Measurements from ENCODE around the gene CUX1. TPM values are rescaled to one million over a fixed set of nuclear protein-coding genes. Genes with fewer than 3 reads are reported as not detected.
"Not testable (repeated sequence)": the region's sequence is repeated elsewhere in the genome, so short reads cannot be mapped to it uniquely, and the experiment has no call there.

The CUX1 gene
- total RNA-seq, 1 donor, result 99.1 TPM

DNA sequence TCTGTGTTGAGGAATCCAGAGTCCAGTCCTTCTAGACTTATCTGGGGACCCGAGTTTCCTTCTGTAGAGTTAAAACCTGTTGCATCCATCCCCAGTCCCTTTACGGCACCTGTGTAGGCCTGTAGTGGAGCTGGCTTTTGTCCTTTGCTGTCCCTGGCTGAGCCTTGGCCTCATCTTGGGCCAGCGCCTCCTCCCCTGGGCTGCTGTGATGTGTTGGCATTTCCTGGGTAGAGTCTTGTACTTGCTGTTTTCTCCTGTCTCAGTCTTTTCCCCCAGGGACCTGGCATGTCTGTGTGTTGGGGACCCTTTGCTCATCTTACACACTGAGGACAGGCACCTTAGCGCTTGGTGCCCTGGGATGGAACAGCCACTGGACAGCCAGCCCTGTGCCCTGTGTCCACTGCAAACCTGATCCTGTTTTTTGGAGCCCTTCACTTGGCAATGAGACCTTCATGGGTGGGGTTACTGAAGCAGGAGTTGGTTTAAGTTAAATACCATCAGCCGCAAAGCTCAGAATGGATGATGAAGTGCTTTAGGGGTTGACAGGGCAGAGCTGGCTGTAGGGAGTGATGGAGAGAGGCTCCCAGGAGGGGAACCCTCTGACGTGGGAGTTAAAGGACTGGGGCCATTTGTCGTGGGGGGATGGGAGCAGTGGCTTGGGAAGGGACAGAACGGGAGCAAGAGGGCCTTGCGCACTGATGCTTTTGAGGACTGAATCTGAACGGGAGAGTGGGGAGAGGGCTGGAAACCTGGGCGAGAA, 50.9 kb downstream of the CUX1 start:
- DNase-seq (ENCODE audit: low read depth in 2 of 3, low spot score in 2 of 3), result no peak

DNA sequence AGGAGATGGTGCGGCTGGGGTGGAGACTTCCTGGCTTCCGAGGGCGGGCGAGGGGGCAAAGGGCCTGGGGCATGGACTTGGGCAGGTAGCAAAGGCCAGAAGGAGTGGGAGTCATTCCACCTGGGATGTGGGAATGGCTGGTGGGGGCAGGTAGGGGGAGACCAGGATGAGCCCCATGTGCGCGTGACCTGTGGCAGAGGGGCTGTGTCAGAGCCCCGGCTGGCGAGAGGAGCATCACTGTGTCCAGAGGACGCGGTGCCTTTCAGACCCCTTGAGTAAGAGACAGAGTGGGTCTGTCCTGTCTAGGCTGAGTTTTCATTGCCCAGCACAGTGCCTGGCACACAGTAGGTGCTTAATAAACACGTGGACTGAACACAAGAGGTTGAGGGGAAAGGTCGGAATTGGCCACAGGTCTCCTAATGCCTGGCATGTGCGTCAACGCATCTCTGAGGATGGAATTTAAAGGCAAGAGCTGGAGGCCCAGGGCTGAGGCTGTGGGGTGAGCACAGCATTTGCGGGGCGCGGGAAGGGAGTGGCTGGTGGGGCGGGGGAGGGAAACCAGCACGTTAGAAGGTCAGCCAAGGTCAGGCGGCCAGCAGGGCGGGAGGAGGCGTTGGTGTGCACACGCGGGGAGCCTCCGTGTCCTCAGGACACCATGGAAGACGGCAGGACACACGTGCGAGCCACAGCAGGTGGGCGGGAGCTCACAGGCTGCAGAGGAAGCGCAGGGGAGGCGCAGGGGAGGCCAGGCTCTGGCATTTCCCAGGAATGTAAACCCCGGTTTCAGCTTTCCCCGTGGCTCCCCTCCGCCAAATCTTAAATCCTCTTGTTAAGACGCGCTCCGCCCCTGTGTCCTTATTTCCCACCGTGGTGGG, 51.8 kb downstream of the CUX1 start:
- DNase-seq (ENCODE audit: low read depth in 2 of 3, low spot score in 2 of 3), result no peak

DNA sequence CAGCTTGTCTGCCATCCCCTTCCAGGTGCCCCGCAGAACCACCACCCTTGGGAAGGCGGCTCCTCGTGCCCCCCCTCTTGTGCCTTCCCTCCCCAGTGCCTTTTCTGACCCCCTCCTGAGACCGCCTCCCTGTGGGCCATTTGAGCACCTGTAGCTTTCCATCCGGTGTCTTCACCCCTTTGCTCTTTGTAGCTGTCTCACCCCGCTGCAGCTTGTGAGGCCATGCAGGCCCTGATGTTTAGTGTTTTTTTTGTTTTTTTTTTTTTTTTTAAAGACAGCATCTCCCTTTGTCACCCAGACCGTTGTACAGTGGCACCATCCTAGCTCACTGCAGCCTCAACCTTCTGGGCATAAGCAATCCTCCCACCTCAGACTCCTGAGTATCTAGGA, 52.5 kb downstream of the CUX1 start:
- no peak for DNase-seq (ENCODE audit: low read depth in 2 of 3, low spot score in 2 of 3)

DNA sequence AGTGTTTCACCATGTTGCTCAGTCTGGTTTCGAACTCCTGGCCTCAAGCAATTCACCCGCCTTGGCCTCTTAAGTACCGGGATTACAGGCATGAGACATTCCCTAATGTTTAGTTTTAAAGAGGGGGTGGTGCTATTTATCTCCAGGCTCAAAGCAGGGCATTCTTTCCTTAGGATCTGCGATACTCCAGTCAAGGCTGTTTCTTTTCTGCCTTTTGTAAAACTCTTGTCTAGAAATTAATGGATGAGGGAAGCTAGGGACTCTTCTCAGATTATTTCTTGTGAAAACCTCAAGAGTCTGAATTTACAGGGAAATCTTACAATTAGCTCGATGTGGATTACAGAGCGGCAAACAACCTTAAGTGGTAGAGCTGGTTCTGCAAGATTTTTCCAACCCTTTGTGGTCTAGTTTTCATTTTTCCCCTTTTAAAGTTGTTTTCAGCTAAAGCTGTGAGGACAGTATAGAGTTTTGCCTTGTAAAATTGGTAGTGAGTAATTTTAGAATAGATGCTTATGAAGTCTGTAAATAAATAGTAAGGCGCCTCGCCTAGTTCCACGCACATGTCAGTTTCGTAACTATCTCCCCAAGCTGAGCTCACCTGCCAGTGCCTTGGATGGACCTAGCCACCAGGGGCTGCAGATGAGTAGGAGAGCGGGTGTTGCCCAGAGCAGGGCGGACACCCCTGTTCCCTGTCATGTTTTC, 53.1 kb downstream of the CUX1 start:
- no peak for DNase-seq (ENCODE audit: low read depth in 2 of 3, low spot score in 2 of 3)

DNA sequence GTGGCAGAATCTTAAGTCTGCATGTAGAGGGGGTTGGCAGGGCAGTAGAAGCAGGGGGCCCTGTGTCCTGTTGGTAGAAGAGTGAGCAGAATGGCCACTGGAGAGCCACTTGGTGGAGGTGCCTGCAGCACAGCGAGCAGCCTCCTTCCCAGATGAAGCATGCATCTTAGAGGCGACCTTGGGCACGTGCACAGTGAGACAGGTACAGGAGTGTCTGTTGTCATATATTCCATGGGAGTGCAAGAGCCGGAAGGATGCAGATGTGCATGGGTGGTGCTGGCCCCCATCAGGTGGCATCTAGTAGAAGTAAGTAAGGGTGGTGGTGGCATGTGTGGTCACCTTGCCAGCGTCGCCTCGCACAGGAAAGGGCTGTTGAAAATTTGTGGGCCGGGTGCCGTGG, 53.9 kb downstream of the CUX1 start:
- no peak for DNase-seq (ENCODE audit: low read depth in 2 of 3, low spot score in 2 of 3)

DNA sequence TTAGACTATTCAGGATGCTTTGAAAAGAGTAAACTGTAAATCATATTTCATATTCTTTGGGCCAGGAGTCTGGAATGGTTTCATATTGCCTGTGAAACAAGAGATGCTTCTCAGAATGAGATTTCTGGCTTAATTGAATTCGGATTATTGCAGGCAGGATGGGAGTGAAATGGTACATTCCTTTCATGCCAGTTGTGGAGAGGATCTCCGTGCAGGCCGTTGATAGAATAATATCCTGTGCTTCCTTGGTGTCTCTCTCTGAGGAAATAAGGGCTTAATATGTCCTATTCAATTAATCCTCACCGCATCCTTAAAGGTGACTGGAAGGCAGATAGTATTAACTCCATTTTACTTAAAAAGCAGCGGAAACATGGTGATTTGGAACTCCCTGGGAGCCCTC, 56.6 kb downstream of the CUX1 start:
- DNase-seq (ENCODE audit: low read depth in 2 of 3, low spot score in 2 of 3), result no peak

DNA sequence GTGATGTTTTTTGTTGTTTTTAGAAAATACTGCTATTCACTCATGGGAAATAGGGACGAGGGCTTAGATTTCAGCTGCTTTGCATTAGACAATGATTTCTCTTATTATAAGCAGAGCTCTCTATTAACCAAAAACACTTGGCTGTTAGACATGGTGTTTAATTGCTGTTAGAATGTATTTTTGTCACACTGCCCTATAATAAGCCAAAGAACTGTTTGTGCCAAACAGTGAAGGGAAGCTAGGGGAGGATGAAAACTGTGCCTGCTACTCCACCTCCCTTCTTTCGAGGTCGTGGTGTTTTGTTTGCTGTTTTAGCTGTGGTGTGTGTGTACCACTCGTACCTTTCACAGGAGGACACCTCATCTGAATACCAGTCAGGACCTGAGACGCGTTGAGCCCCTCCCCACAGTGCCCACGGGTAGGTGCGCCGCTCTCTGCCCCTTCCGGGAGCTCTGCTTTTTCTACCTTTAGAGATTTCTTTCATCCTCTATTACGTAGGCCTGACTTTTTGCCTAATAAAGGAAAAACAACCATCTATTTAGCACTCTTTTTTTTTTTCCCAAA, 57.9 kb downstream of the CUX1 start:
- no peak for DNase-seq (ENCODE audit: low read depth in 2 of 3, low spot score in 2 of 3)

DNA sequence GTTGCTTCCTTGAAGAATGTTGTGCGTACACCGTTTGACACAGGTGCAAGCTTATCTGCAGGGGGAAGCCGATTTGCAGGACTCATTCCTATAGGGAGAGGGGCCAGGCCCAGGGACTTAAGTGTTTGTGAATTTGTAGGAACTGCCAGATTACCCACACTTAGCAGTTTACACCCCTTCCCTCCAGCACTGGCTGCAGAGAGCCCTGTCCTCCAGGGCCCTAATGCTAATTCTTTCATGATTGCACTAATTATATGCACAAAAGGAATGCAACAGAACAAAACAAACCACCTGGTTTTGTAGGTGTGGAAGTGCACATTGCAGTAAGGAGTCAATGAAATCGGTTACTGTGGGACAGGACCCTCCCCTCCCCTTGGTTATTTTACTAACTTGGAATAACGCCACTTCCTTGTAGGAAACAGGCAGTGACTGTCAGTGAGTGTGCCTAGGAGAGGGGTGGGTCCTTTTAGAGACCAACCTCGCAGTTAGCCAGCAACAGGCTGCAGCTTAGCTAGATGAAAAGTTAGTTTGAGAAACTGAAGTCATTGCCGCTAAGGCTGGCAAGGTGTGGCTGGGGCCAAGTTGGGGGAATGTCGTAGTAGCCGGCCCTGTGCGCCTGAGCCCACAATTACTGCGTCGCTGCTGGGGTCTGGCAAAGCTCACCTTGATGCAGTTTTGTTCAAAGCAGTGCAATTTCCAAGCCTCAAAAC, 60.6 kb downstream of the CUX1 start:
- no peak for DNase-seq (ENCODE audit: low read depth in 2 of 3, low spot score in 2 of 3)

DNA sequence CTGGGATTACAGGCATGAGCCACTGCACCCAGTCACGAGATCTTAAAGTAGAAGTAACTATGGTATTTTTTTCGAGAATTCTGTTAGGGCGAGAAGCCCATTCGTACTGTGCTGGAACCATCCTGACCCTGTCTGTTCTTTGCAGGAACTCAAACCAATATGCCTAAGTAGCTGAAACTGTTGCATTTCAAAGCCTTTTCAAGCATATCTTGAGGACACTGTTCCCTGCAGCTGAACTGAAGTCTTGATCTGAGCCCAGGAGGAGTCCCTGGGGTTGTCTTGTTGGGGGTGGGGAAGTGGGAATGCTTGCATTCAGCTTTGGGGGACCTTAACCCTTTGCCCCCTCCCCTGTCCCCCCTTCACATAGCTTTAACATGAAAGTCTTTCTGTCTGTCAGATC, 61.5 kb downstream of the CUX1 start:
- DNase-seq (ENCODE audit: low read depth in 2 of 3, low spot score in 2 of 3), result no peak

DNA sequence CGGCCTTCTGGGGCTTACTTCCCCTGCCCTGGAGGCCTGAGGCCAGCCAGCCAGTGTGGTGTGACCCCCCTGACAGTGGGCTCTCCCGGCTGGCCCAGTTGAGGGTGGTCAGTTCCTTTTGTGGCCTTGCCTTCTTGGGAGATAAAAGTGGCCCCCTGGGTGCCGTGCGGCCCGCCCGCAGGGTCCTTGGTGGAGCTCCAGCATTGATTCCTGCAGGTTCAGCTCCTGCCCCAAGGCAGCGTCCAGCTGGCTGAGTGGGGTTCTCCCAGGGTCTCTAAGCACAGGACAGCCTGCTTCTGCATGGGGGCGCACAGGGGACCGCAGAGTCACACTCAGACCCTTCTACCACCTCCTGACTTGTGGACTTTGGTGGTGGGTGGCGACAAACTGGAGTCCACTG, 62.1 kb downstream of the CUX1 start:
- DNase-seq (ENCODE audit: low read depth in 2 of 3, low spot score in 2 of 3), result no peak

DNA sequence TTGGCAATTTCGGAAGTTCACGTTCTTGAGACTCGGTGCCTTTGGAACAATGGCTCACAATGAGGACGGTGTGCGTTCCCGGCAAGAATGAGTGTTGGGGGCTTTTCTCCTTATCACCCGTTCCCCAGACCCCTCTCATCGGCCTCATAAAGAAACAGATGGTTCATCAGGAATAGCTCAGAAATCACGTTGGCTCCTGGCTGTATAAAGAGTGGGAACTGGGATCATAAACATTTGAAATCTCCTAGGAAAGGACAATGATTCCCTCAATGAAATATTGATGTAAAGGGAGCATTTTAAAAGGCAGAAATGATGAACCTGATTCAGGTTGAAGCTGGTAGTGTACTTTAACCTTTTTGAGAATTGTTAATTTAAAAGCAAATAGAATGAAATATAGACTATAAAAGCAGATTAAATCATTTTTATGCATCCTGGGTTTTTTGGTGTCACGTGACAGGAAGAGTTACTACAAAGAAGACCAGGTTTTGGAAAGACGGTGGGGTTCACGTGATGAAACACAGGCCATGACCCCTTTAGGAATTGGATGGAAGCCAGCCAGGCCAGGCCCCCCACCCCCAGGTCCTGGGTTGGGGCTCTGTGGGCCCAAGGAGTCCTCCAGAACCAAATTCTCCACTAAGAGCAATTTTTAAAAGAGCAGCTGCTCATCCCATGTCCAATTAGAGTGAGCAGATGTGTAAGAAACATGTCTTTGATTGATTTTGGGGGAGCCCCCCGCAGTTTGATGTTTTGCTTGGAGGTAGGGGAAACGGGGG, 63.0 kb downstream of the CUX1 start:
- DNase-seq (ENCODE audit: low read depth in 2 of 3, low spot score in 2 of 3), result no peak

DNA sequence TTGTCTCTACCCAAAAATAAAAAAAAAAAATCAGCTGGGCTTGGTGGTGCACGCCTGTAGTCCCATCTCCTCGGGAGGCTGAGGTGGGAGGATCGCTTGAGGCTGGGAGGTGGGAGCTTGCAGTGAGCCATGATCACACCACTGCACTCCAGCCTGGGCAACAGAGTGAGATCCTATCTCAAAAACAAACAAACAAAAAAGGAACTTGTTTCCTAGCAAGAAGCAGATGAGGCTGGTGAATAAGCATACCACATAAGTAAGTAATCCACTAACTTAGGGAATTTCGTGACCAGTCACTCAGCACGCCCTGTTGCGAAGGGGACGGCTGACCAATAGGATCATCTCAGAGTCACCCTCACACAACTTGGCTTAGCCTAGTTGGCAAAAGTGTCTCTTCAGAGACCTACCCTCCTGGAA, 64.6 kb downstream of the CUX1 start:
- DNase-seq (ENCODE audit: low read depth in 2 of 3, low spot score in 2 of 3), result no peak

DNA sequence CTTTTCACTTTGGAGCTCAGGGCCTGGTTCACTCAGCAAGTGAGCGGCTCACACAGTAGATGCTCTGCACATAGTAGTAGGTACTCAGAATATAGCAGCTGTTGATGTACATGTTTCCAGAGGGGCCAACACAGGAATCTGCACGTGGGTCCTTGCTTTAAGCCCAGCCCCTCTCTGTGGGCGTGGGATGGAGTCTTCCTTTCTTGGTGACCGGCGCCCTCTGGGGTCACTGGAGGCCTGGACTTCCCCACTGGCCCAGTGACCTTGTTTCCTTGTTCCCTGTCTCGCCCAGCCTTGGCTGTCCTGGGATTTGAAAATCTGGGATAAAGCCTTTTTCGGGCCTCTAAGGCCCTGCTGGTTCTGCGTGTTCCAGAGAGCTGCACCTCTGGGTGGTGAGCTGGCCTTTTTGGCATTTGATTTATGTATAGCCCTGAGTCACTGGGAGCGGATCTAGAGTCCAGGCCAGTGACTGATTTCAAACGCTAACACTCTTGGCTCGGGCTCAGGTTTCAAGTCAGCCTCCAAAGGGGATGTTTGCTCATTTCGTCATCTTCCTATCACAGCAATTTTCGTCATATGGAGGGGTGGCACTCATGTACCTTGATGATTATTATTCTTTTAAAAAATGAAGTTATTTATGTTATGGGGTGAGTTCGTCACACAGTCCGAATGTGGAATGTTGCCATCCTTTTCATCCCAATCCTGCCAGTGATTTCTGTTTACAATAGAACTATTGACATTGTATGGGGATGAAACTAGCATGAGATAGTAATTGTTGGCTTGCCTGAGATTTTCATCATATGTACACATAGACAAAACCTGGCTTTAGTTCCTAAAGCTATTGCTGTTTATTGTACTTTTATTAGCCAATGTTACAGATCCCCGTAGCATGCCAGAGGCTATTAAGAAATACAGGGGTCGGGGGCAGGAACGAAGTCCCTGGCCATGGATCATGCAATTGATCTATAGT, 65.5 kb downstream of the CUX1 start:
- DNase-seq (ENCODE audit: low read depth in 2 of 3, low spot score in 2 of 3), result peak in 2 of 3 donors; percentile 88 to 89

DNA sequence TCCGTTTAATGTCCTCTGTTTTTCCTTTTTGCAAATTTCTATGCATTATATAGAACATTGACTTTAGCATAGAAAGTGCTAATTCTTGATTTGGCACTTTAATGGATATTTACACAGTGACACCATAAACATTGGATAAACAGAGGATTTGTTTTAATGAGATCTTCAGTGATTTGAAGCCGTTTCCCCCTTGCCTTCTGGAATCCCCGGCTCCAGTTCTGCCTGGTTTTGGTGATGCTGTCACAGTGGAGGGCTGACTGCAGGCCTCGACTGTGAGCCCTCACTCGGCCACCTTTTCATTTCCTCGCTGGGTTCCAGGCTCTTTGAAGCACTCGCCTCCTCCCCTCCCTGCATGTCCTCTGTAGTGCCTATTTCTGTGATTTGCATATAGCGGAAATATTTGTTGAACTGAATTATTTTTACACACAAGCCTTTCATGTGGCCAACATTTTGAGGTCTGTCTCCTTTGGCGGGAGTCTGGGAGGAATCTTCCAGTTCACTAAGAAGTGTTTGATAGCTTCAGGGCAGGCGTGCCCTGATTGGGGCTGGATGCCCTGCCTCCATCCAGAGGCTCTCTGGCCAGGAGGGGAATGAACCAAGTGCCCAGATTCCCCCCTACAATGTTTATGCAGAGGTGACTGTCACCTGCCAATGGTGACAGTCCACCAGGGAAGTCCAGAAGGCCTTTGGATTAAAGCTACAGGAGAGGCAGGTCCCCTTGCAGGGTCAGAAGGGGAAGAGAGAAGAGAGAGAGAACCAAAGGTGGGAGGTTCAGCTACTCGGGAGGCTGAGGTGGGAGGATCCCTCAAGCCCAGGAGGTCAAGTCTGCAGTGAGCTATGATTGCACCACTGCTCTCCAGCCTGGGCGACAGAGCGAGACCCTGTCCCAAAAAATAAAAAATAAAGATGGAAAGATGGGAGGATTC, 67.5 kb downstream of the CUX1 start:
- no peak for DNase-seq (ENCODE audit: low read depth in 2 of 3, low spot score in 2 of 3)

DNA sequence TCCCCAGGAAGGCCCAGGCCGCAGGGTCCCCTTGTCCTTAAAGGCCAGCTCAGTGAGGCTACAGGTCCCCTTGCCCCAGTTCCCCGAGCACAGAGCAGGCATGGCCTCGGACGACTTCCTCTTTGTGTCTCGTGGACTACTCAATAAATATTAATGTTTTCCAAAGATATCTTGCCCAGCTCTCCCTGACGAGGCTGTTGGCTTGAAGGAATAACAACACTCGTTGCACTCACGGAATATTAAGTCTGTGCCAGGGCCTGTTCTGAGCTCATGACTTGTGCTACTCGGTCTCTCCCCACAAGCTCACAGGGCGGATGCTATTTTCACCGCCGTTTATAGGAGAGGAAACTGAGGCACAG, 68.2 kb downstream of the CUX1 start:
- no peak for DNase-seq (ENCODE audit: low read depth in 2 of 3, low spot score in 2 of 3)

DNA sequence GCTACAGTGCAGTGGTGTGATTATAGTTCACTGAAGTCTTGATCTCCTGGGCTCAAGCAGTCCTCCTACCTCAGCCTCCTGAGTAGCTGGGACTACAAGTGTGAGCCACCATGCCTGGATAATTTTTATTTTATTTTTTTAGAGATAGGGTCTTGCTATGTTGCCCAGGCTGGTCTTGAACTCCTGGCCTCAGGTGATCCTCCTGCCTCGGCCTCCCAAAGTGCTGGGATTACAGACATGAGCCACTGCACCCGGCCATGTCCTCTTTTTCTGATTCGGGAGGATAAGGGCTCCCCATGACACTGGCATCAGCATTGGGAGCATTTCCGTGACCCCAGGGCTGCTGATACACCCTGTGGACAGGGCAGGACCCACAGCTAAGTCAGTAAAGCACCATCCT, 69.9 kb downstream of the CUX1 start:
- not testable (repeated sequence) for DNase-seq (ENCODE audit: low read depth in 2 of 3, low spot score in 2 of 3)

DNA sequence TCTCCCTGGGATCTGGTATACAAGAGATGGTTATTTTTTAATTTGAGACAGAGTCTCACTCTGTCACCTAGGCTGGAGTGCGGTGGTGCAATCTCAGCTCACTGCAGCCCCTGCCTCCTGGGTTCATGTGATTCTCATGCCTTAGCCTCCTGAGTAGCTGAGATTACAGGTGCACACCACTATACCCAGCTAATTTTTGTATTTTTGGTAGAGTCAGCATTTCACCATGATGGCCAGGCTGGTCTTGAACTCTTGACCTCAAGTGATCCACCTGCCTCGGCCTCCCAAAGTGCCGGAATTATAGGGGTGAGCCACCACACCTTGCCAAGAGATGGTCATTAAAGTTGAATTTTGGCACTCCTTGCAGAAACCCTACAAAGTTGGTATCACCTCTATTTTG, 71.1 kb downstream of the CUX1 start:
- DNase-seq (ENCODE audit: low read depth in 2 of 3, low spot score in 2 of 3), result not testable (repeated sequence)
